Muscle of leg (tissue), 11 donors: Measurements from ENCODE around the gene NKX2-8. TPM values are rescaled to one million over a fixed set of nuclear protein-coding genes. Genes with fewer than 3 reads are reported as not detected.

ENCODE experiments used
- DNase-seq: peaks from one replicate; pipeline ENCODE4 v3.0.0; 2013
- H3K27ac ChIP-seq: one replicate; pipeline ENCODE4 v1.5.1; 2013; ENCODE audit warnings: mild to moderate bottlenecking, low read length, control low read depth
- H3K27me3 ChIP-seq: one replicate; pipeline ENCODE4 v1.6.1; 2013; ENCODE audit warnings: low read length; ENCODE audit not compliant: control insufficient read depth, insufficient read depth
- H3K36me3 ChIP-seq: one replicate; pipeline ENCODE4 v1.6.1; 2013; ENCODE audit warnings: low read length; ENCODE audit not compliant: control insufficient read depth, insufficient read depth
- H3K4me1 ChIP-seq: one replicate; pipeline ENCODE4 v1.6.1; 2013; ENCODE audit warnings: low read length; ENCODE audit not compliant: control insufficient read depth, insufficient read depth
- H3K4me3 ChIP-seq: one replicate; pipeline ENCODE4 v1.5.1; 2013; ENCODE audit warnings: low read length, control low read depth
- H3K9me3 ChIP-seq: replicated peaks from 2 replicates; pipeline ENCODE4 v1.6.1; 2013; ENCODE audit warnings: low read depth, low read length; ENCODE audit not compliant: control insufficient read depth
- WGBS: methylation state at CpG from one replicate; pipeline ENCODE4 v1.1.5; 2013; ENCODE audit warnings: missing lambda C conversion rate; ENCODE audit not compliant: insufficient coverage; 5-methylcytosine and 5-hydroxymethylcytosine counted together
- polyA plus RNA-seq, 8 donors: library from polyadenylated mRNA; unstranded; fragments of 120-200 nt; gene quantifications; one replicate each; pipeline versions ENCODE4 v1.2.1 to v1.2.3, GENCODE V29; 2013; ENCODE audit warnings: inconsistent platforms in 1 of 8, low replicate concordance in 1 of 8; ENCODE audit not compliant: insufficient read length in 8 of 8, insufficient read depth in 1 of 8
- total RNA-seq: library from RNA; stranded (reverse); fragments of 120-200 nt; gene quantifications from one replicate; pipeline ENCODE4 v1.2.4, GENCODE V29; 2013

Gene NKX2-8
- total and polyA plus RNA-seq, 9 donors: not detected

DNA sequence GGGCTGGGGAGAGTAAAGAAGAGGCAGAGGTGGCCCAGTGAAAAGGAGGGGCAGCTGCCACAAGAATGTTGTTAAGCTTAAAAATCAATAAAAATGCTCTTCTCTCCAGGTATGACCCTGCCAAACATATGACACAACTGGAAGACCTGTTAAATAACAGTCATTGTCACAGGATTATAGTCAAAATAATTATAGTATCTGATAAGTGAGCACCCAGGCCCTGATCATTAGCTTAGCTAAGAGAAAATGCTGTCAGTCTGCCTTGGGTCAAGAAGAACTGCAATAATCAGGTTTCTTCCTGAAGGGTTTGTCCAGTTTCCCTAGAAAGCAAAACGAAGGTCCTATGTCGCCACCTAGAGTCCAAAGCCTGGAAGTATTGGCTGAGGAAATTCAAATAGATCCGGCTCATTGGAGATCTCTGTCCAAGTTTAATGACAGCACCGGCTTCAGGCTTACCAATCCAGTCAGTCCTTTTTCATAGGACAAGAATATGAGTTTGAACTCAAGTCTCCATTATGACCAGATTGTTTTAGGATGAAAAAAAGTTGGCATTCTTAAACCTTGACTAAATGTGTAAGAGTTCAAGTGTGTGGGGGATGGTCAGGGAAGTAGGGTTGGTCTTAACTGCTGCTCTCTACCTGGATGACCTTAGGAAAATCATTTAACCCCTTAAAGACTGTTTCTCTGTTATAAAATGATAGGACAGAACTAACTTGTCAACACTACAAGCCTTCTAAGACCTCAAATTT lies 22.5 kb upstream of the NKX2-8 start:
- no peak overlapping the region for H3K4me3 ChIP-seq
- H3K4me1 ChIP-seq: no peaks in the 10 kb centered on the region
- peaks cover 11% of the 10 kb centered on the region for H3K27me3 ChIP-seq
- DNase-seq: peak; percentile 86
- WGBS: no CpG with 5 or more reads among the region's 4 CpGs
- H3K9me3 ChIP-seq: no peaks in the 10 kb centered on the region
- no peaks in the 10 kb centered on the region for H3K36me3 ChIP-seq
- no peak overlapping the region for H3K27ac ChIP-seq

DNA sequence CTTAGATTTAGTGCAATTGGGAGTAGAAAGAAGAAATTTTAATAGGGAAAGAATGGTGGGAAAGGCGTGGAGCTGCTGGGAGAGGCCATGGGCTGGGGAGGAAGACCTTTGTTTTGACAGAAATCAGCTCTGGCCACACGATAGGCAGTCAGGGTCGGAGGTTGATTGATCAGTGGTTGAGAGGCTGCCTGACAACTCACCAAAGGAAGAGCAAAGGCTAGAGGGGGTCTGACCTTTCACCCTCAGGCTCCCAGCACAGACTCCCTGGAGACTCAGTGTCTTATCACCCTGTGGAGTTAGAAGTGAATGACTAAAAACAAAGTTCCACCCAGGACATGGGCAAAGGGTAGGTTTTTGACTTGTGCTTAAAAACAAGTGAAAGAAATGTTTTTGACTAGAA lies 18.0 kb upstream of the NKX2-8 start:
- Histone ChIP-seq H3K27ac (no peak overlapping the region), H3K4me1 (no peaks in the 10 kb centered on the region), H3K36me3 (no peaks in the 10 kb centered on the region), H3K4me3 (no peak overlapping the region), H3K27me3 (peaks cover 15% of the 10 kb centered on the region), H3K9me3 (no peaks in the 10 kb centered on the region)
- DNase-seq: no peak
- WGBS: 13% methylated on average over 3 of the region's 3 CpGs

GRCh38 chr14:36591482-36591881 lies 9.1 kb upstream of the NKX2-8 start:
- peaks cover 32% of the 10 kb centered on the region for H3K27me3 ChIP-seq
- no peak for DNase-seq
- no peaks in the 10 kb centered on the region for H3K4me1 ChIP-seq

GRCh38 chr14:36588788-36589187 lies 6.4 kb upstream of the NKX2-8 start:
- no peak for DNase-seq
- H3K9me3 ChIP-seq: no peaks in the 10 kb centered on the region
- H3K36me3 ChIP-seq: no peaks in the 10 kb centered on the region
- no peak overlapping the region for H3K4me3 ChIP-seq
- WGBS: 6% methylated on average over 4 of the region's 7 CpGs
- peaks cover 49% of the 10 kb centered on the region for H3K27me3 ChIP-seq
- no peaks in the 10 kb centered on the region for H3K4me1 ChIP-seq
- H3K27ac ChIP-seq: no peak overlapping the region

More at GRCh38 chr14:36591482-36591881, 9.1 kb upstream of the NKX2-8 start:
- no peaks in the 10 kb centered on the region for H3K9me3 ChIP-seq
- H3K27ac ChIP-seq: no peak overlapping the region
- H3K36me3 ChIP-seq: no peaks in the 10 kb centered on the region
- no peak overlapping the region for H3K4me3 ChIP-seq

- Histone ChIP-seq H3K4me3 (no peak overlapping the region), H3K9me3 (no peaks in the 10 kb centered on the region), H3K27ac (no peak overlapping the region), H3K4me1 (no peaks in the 10 kb centered on the region), H3K36me3 (no peaks in the 10 kb centered on the region), H3K27me3 (peaks cover 52% of the 10 kb centered on the region)
- DNase-seq: no peak
- no CpG with 5 or more reads among the region's 5 CpGs for WGBS
Measured at GRCh38 chr14:36588119-36588518, 5.7 kb upstream of the NKX2-8 start.

GRCh38 chr14:36585100-36585499 lies 2.7 kb upstream of the NKX2-8 start:
- WGBS: 18% methylated on average over 3 of the region's 5 CpGs
- Histone ChIP-seq H3K4me1 (peaks cover 13% of the 10 kb centered on the region), H3K36me3 (no peaks in the 10 kb centered on the region), H3K4me3 (no peak overlapping the region), H3K9me3 (no peaks in the 10 kb centered on the region), H3K27me3 (peaks cover 65% of the 10 kb centered on the region), H3K27ac (no peak overlapping the region)
- DNase-seq: no peak

- 3% methylated on average over 48 of the region's 53 CpGs for WGBS
- no peaks in the 10 kb centered on the region for H3K36me3 ChIP-seq
- DNase-seq: no peak
- H3K9me3 ChIP-seq: no peaks in the 10 kb centered on the region
- H3K27ac ChIP-seq: no peak overlapping the region
- H3K4me3 ChIP-seq: no peak overlapping the region
- peaks cover 13% of the 10 kb centered on the region for H3K4me1 ChIP-seq
- peaks cover 70% of the 10 kb centered on the region for H3K27me3 ChIP-seq
Measured at GRCh38 chr14:36583893-36584811, 1.7 kb upstream of the NKX2-8 start.

DNA sequence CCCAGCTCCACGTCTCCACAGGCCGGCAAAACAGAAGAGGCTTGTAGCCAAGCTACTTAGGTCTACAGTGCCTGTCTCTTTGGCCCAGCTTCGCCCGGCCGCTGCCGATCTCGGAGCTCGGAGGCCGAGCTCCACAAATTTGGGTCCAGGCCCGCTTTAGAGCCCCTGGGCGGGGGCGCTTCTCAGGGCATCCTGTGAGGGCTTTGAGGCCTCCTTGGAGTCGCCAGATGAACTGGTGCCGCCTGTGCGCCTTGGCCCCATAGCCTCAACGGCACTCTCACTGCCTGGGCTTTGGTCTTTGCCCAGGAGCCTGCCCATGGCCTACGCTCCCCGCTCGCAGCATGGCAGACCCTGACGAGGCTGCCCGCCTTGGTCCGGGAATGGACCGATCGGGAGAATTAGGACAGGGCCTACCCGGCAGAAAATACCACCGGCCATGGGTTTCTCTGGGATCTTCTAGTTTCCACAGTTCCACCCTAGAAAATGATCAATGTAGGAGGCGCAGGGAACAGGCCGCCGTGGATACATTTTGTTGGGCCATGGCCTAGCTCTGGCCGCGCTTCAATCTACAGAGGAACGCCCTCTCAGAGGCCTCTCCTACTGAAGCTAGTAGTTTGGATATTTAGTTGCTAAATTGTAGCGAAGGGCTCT lies 953 bp upstream of the NKX2-8 start:
- Histone ChIP-seq H3K27me3 (peaks cover 75% of the 10 kb centered on the region), H3K4me1 (peaks cover 13% of the 10 kb centered on the region), H3K36me3 (no peaks in the 10 kb centered on the region), H3K4me3 (no peak overlapping the region), H3K27ac (no peak overlapping the region), H3K9me3 (no peaks in the 10 kb centered on the region)
- no peak for DNase-seq
- 1% methylated on average over 31 of the region's 33 CpGs for WGBS

GRCh38 chr14:36582874-36583241 lies 444 bp upstream of the NKX2-8 start:
- Histone ChIP-seq H3K4me1 (peaks cover 13% of the 10 kb centered on the region), H3K4me3 (no peak overlapping the region), H3K36me3 (no peaks in the 10 kb centered on the region), H3K27me3 (peaks cover 77% of the 10 kb centered on the region), H3K27ac (no peak overlapping the region), H3K9me3 (no peaks in the 10 kb centered on the region)
- WGBS: 3% methylated on average over 10 of the region's 15 CpGs
- no peak for DNase-seq
